Measurements from ENCODE around the gene NPAS4.

The NPAS4 gene

DNA sequence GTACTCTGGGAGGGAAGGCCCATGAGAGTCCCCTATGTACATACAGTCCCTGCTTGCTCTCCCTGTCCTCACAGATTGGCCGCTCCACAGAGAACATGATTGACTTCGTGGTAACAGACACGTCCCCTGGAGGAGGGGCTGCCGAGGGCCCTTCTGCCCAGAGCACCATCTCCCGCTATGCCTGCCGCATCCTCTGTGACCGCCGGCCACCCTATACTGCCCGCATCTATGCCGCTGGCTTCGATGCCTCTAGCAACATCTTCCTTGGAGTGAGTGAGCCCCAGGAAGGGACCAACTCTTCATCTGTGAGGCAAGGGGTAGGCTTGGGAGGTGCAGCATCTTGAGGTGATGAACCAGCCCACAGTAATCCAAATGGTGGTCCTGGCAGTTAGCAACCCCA lies 52.3 kb downstream of the NPAS4 start:
- no peak for TF ChIP-seq CSDC2 (CRISPR knock-in tag; IDR thresholded peaks at IDR 0.05)
- TF ChIP-seq ZFP3 (CRISPR knock-in tag; IDR thresholded peaks at IDR 0.05): no peak
- TF ChIP-seq ISL1 (CRISPR knock-in tag; IDR thresholded peaks at IDR 0.05): no peak
- TF ChIP-seq, protein P1, sequence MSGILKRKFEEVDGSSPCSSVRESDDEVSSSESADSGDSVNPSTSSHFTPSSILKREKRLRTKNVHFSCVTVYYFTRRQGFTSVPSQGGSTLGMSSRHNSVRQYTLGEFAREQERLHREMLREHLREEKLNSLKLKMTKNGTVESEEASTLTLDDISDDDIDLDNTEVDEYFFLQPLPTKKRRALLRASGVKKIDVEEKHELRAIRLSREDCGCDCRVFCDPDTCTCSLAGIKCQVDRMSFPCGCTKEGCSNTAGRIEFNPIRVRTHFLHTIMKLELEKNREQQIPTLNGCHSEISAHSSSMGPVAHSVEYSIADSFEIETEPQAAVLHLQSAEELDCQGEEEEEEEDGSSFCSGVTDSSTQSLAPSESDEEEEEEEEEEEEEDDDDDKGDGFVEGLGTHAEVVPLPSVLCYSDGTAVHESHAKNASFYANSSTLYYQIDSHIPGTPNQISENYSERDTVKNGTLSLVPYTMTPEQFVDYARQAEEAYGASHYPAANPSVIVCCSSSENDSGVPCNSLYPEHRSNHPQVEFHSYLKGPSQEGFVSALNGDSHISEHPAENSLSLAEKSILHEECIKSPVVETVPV (CRISPR knock-in tag; IDR thresholded peaks at IDR 0.05): no peak
- TF ChIP-seq, protein P2, sequence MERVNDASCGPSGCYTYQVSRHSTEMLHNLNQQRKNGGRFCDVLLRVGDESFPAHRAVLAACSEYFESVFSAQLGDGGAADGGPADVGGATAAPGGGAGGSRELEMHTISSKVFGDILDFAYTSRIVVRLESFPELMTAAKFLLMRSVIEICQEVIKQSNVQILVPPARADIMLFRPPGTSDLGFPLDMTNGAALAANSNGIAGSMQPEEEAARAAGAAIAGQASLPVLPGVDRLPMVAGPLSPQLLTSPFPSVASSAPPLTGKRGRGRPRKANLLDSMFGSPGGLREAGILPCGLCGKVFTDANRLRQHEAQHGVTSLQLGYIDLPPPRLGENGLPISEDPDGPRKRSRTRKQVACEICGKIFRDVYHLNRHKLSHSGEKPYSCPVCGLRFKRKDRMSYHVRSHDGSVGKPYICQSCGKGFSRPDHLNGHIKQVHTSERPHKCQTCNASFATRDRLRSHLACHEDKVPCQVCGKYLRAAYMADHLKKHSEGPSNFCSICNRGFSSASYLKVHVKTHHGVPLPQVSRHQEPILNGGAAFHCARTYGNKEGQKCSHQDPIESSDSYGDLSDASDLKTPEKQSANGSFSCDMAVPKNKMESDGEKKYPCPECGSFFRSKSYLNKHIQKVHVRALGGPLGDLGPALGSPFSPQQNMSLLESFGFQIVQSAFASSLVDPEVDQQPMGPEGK (CRISPR knock-in tag; IDR thresholded peaks at IDR 0.05; ENCODE audit: borderline replicate concordance): no peak
- no peak for TF ChIP-seq ARNTL (CRISPR knock-in tag; IDR thresholded peaks at IDR 0.05; ENCODE audit: borderline replicate concordance, low read depth)
- no peak for TF ChIP-seq RARB (CRISPR knock-in tag; IDR thresholded peaks at IDR 0.05)
- TF ChIP-seq, protein P3, sequence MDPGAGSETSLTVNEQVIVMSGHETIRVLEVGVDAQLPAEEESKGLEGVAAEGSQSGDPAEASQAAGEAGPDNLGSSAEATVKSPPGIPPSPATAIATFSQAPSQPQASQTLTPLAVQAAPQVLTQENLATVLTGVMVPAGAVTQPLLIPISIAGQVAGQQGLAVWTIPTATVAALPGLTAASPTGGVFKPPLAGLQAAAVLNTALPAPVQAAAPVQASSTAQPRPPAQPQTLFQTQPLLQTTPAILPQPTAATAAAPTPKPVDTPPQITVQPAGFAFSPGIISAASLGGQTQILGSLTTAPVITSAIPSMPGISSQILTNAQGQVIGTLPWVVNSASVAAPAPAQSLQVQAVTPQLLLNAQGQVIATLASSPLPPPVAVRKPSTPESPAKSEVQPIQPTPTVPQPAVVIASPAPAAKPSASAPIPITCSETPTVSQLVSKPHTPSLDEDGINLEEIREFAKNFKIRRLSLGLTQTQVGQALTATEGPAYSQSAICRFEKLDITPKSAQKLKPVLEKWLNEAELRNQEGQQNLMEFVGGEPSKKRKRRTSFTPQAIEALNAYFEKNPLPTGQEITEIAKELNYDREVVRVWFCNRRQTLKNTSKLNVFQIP (CRISPR knock-in tag; IDR thresholded peaks at IDR 0.05; ENCODE audit: borderline replicate concordance, low read depth): no peak
- no peak for TF ChIP-seq TOX (CRISPR knock-in tag; IDR thresholded peaks at IDR 0.05; ENCODE audit: borderline replicate concordance)
- TF ChIP-seq BACH2 (CRISPR knock-in tag; IDR thresholded peaks at IDR 0.05; ENCODE audit: borderline replicate concordance): no peak
- no peak for ATAC-seq

DNA sequence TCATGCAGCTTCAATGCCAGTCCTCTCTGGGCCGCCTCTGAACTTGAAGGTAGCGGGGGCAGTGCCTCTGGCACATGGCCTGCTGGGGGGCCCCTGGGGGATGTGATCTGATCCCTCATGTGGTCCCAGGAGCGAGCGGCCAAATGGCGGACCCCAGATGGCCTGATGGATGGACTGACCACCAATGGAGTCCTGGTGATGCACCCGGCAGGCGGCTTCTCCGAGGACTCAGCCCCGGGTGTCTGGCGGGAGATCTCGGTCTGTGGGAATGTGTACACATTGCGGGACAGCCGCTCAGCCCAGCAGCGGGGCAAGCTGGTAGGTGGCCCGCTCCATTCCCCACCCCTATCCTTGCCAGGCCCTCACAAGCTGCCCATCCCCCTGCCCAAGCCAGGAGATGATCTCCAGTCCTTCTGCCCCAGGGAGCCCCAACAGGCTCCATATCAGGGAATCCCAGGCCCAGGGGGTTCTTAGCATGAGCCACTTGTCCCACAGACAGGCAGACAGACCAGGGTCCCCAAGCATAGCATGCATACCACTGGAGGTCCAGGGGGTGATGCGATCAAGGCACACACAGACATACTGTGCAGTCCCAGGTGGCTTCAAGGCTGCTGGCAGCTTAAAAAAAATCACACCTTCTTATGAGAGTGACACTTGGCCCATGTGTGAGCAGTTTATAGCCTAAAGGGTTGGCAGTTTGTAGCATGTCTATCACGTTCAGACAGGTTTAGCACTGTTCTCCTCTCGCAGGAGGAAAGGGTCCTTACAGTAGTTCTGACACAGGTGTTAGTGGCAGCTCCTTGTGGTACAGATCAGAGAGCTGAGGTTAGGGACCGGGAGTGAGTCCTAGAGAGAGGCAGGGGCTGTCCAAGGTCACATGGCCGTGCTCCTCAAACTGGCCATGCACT lies 53.0 kb downstream of the NPAS4 start:
- no peak for ATAC-seq
- no peak for TF ChIP-seq TCF4 (CRISPR knock-in tag; IDR thresholded peaks at IDR 0.05; ENCODE audit: borderline replicate concordance)
- no peak for TF ChIP-seq RARB (CRISPR knock-in tag; IDR thresholded peaks at IDR 0.05)
- TF ChIP-seq BACH2 (CRISPR knock-in tag; IDR thresholded peaks at IDR 0.05; ENCODE audit: borderline replicate concordance): no peak
- TF ChIP-seq, protein P2 (CRISPR knock-in tag; IDR thresholded peaks at IDR 0.05; ENCODE audit: borderline replicate concordance): no peak
- no peak for TF ChIP-seq SNAI2 (CRISPR knock-in tag; IDR thresholded peaks at IDR 0.05)
- TF ChIP-seq ISL1 (CRISPR knock-in tag; IDR thresholded peaks at IDR 0.05): no peak
- TF ChIP-seq ZFP30 (CRISPR knock-in tag; IDR thresholded peaks at IDR 0.05): no peak

DNA sequence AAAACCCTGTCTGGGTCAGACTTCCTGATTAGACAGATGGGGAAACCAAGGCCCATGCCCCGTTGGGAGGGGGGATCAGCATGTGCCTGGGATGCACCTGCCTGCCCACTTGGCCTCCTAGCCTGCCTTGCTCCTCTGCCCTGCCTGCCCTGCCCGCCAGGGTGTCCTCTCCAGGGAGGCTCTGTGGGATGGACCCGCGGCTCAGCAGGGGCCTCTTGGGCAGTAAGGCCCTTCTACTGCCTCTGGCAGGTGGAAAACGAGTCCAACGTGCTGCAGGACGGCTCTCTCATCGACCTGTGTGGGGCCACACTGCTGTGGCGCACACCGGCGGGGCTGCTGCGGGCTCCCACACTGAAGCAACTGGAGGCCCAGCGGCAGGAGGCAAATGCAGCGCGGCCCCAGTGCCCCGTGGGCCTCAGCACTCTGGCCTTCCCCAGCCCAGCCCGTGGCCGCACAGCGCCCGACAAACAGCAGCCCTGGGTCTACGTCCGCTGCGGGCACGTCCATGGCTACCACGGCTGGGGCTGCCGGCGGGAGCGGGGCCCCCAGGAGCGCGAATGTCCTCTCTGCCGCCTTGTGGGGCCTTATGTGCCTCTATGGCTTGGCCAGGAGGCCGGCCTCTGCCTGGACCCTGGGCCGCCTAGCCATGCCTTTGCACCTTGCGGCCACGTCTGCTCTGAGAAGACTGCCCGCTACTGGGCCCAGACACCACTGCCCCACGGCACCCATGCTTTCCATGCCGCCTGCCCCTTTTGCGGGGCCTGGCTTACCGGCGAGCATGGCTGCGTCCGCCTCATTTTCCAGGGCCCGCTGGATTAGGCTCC lies 54.7 kb downstream of the NPAS4 start:
- TF ChIP-seq, protein P4, sequence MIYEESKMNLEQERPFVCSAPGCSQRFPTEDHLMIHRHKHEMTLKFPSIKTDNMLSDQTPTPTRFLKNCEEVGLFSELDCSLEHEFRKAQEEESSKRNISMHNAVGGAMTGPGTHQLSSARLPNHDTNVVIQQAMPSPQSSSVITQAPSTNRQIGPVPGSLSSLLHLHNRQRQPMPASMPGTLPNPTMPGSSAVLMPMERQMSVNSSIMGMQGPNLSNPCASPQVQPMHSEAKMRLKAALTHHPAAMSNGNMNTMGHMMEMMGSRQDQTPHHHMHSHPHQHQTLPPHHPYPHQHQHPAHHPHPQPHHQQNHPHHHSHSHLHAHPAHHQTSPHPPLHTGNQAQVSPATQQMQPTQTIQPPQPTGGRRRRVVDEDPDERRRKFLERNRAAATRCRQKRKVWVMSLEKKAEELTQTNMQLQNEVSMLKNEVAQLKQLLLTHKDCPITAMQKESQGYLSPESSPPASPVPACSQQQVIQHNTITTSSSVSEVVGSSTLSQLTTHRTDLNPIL (CRISPR knock-in tag; IDR thresholded peaks at IDR 0.05; ENCODE audit: low read depth): no peak
- TF ChIP-seq, protein P1 (CRISPR knock-in tag; IDR thresholded peaks at IDR 0.05): no peak
- TF ChIP-seq PPARA (CRISPR knock-in tag; IDR thresholded peaks at IDR 0.05; ENCODE audit: borderline replicate concordance): no peak
- TF ChIP-seq CSDC2 (CRISPR knock-in tag; IDR thresholded peaks at IDR 0.05): no peak
- TF ChIP-seq ARNTL (CRISPR knock-in tag; IDR thresholded peaks at IDR 0.05; ENCODE audit: borderline replicate concordance, low read depth): no peak
- TF ChIP-seq ZNF565 (CRISPR knock-in tag; conservative IDR thresholded peaks at IDR 0.05; ENCODE audit: low read depth): no peak
- no peak for TF ChIP-seq ZC3H10 (CRISPR knock-in tag; IDR thresholded peaks at IDR 0.05)
- TF ChIP-seq, protein P2 (CRISPR knock-in tag; IDR thresholded peaks at IDR 0.05; ENCODE audit: borderline replicate concordance): no peak
- no peak for TF ChIP-seq ZFP30 (CRISPR knock-in tag; IDR thresholded peaks at IDR 0.05)
- no peak for ATAC-seq

All from SK-N-SH treated with all-trans-retinoic acid at 6 μM for 48 hours (cell line).